Gastrocnemius medialis (tissue), 4 donors: ENCODE measurements around the gene CLN6.

ENCODE experiments used
- POLR2A ChIP-seq, 2 donors: fragments of 450-650 bp; IDR thresholded peaks; one replicate each; pipeline ENCODE4 v1.6.1; 2017; ENCODE audit warnings: antibody characterized with exemption in 2 of 2, mild to moderate bottlenecking in 2 of 2, moderate library complexity in 2 of 2
- TF ChIP-seq, protein P1 (sequence below), 5 experiments: fragments of 450-650 bp in 3 of 5; fragments of 200-600 bp in 2 of 5; sonication (generic) in 2 of 5; IDR thresholded peaks in 4 of 5; conservative IDR thresholded peaks in 1 of 5; 1 replicate in 4 of 5; 2 replicates in 1 of 5; pipeline ENCODE4 v1.5.1; 2016 to 2019; ENCODE audit warnings: antibody characterized with exemption in 5 of 5, mild to moderate bottlenecking in 3 of 5, moderate library complexity in 3 of 5

DNA sequence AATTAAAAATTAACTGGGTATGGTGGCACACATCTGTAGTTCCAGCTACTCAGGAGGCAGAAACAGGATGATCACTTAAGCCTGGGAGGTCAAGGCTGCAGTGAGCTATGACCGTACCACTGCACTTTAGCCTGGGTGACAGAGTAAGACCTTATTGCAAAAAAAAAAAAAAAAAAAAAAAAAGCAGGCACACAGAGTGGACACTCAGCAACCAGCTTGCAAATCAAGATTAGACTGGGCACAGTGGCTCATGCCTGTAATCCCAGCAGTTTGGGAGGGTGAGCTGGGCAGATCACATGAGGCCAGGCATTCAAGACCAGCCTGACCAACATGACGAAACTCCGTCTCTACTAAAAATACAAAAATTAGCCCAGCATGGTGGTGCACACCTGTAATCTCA, 5.4 kb downstream of the CLN6 start:
- no peak for TF ChIP-seq POLR2A (IDR thresholded peaks at IDR 0.05)
- TF ChIP-seq, protein P1, sequence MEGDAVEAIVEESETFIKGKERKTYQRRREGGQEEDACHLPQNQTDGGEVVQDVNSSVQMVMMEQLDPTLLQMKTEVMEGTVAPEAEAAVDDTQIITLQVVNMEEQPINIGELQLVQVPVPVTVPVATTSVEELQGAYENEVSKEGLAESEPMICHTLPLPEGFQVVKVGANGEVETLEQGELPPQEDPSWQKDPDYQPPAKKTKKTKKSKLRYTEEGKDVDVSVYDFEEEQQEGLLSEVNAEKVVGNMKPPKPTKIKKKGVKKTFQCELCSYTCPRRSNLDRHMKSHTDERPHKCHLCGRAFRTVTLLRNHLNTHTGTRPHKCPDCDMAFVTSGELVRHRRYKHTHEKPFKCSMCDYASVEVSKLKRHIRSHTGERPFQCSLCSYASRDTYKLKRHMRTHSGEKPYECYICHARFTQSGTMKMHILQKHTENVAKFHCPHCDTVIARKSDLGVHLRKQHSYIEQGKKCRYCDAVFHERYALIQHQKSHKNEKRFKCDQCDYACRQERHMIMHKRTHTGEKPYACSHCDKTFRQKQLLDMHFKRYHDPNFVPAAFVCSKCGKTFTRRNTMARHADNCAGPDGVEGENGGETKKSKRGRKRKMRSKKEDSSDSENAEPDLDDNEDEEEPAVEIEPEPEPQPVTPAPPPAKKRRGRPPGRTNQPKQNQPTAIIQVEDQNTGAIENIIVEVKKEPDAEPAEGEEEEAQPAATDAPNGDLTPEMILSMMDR (IDR thresholded peaks at IDR 0.05 in 4 of 5, conservative IDR thresholded peaks at IDR 0.05 in 1 of 5), result no peak
